Measurements from ENCODE around the gene SNAP23. TPM values are rescaled to one million over a fixed set of nuclear protein-coding genes. Genes with fewer than 3 reads are reported as not detected.

Gene SNAP23
- total RNA-seq, 4 donors from 2014 or later, result 50.0 to 71.8 (median 57.2) TPM

GRCh38 chr15:42499858-42500609 is 4.6 kb downstream of the SNAP23 start:
- no peak overlapping the region for H3K4me3 ChIP-seq
- H3K4me1 ChIP-seq, result peaks cover 0 to 72% (median 6%) of the 10 kb centered on the region in 3 donors
- 63 to 76% methylated on average over 4 to 7 of the region's 12 CpGs for WGBS, 2 donors (ENCODE audit: low coverage in 1 of 2)
- H3K27ac ChIP-seq, result peak overlapping the region in 3 of 4 donors; percentile 53 to 62 (median 58)
- no peaks in the 10 kb centered on the region for H3K9me3 ChIP-seq
- TF ChIP-seq POLR2AphosphoS5 (IDR thresholded peaks at IDR 0.05) (no peak), EP300 (IDR thresholded peaks at IDR 0.05) (no peak), POLR2A (IDR thresholded peaks at IDR 0.05) (no peak), CTCF (IDR thresholded peaks at IDR 0.05) (no peak)
- no peaks in the 10 kb centered on the region for H3K36me3 ChIP-seq
- ATAC-seq, result no peak
- no peaks in the 10 kb centered on the region for H3K27me3 ChIP-seq

DNA sequence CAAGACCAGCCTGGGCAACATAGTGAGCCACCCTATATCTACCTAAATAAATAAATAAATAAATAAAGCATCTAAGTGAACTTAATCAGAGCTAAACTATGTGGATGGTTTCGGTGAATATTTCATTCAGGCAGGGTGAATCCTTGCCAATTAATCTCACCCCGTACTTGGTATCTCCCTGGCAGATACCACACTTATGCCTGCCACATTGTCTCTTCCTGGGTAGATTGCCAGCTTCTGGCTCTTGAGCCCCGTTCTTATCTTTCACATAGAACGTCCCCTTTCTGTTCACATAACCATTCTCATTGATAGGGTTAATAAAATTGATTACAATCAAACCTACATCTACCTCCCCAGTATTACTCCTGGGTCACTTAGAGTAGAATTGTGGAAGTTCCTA is 7.0 kb downstream of the SNAP23 start:
- H3K36me3 ChIP-seq, result no peaks in the 10 kb centered on the region
- WGBS, 2 donors (ENCODE audit: low coverage in 1 of 2), result 89 to 94% methylated on average over 3 to 4 of the region's 4 CpGs
- H3K9me3 ChIP-seq, result no peaks in the 10 kb centered on the region
- H3K4me3 ChIP-seq, result no peak overlapping the region
- no peak overlapping the region for H3K27ac ChIP-seq
- H3K27me3 ChIP-seq, result no peaks in the 10 kb centered on the region
- peaks cover 0 to 66% (median 0%) of the 10 kb centered on the region in 3 donors for H3K4me1 ChIP-seq
- ATAC-seq, result no peak
- TF ChIP-seq EP300 (IDR thresholded peaks at IDR 0.05), result no peak
- no peak for TF ChIP-seq CTCF (IDR thresholded peaks at IDR 0.05)
- no peak for TF ChIP-seq POLR2A (IDR thresholded peaks at IDR 0.05)
- no peak for TF ChIP-seq POLR2AphosphoS5 (IDR thresholded peaks at IDR 0.05)

DNA sequence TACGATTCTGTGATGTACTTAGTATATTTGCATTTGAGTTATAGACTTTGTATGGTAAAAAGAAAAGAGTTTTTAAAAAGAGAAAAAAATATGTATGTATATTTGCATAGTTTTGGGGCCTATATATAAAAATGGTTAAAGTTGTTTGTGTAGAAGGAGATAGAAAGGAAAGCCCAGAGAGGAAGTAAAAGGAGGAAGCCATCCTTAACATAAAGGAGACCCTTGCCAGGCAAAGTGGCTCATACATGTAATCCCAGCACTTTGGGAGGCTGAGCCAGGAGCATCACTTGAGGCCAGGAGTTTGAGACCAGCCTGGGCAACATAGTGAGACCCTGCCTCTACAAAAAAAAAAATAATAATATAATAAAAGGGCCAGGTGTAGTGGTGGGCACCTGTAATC is 8.4 kb downstream of the SNAP23 start:
- no peak overlapping the region for H3K4me3 ChIP-seq
- H3K36me3 ChIP-seq, result no peaks in the 10 kb centered on the region
- TF ChIP-seq EP300 (IDR thresholded peaks at IDR 0.05) (no peak), POLR2A (IDR thresholded peaks at IDR 0.05) (no peak), CTCF (IDR thresholded peaks at IDR 0.05) (no peak), POLR2AphosphoS5 (IDR thresholded peaks at IDR 0.05) (no peak)
- 67 to 100% methylated on average over 1 of the region's 1 CpG for WGBS, 2 donors (ENCODE audit: low coverage in 1 of 2)
- ATAC-seq, result no peak
- no peak overlapping the region for H3K27ac ChIP-seq
- no peaks in the 10 kb centered on the region for H3K9me3 ChIP-seq
- H3K4me1 ChIP-seq, result peaks cover 5 to 66% (median 6%) of the 10 kb centered on the region in 3 donors
- H3K27me3 ChIP-seq, result no peaks in the 10 kb centered on the region

DNA sequence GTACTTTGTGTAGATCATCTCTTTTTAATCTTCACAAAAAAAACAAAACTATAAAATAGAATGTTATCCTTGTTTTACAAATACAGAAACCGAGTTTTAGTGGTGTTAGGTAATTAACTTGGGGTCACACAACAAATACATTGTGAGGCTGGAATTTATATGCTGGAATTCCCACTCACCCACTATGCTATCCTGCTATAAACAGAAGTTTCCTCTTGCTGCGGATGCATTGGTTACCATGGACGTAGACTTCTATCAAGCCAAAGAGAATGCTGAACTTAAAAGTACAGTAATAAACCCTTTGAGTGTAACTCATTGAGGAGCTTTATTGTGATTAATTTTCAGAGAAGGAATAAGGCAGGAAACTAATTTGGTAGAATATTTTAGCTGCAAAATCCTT is 9.2 kb downstream of the SNAP23 start:
- 28 to 37% methylated on average over 3 of the region's 3 CpGs for WGBS, 2 donors (ENCODE audit: low coverage in 1 of 2)
- Histone ChIP-seq H3K4me1 (peaks cover 5 to 60% (median 7%) of the 10 kb centered on the region in 3 donors), H3K36me3 (no peaks in the 10 kb centered on the region), H3K4me3 (no peak overlapping the region), H3K27ac (peak overlapping the region in 2 of 4 donors; percentile 16 to 44), H3K9me3 (no peaks in the 10 kb centered on the region), H3K27me3 (no peaks in the 10 kb centered on the region)
- ATAC-seq, result no peak
- TF ChIP-seq POLR2AphosphoS5 (IDR thresholded peaks at IDR 0.05), result no peak
- no peak for TF ChIP-seq EP300 (IDR thresholded peaks at IDR 0.05)
- TF ChIP-seq CTCF (IDR thresholded peaks at IDR 0.05), result no peak
- TF ChIP-seq POLR2A (IDR thresholded peaks at IDR 0.05), result no peak

- H3K4me1 ChIP-seq, result peaks cover 5 to 46% (median 7%) of the 10 kb centered on the region in 3 donors
- peak overlapping the region in 1 of 4 donors; percentile 55 for H3K27ac ChIP-seq
- WGBS, 2 donors (ENCODE audit: low coverage in 1 of 2), result 59 to 71% methylated on average over 4 of the region's 4 CpGs
- no peaks in the 10 kb centered on the region for H3K36me3 ChIP-seq
- H3K27me3 ChIP-seq, result no peaks in the 10 kb centered on the region
- H3K9me3 ChIP-seq, result no peaks in the 10 kb centered on the region
- ATAC-seq, result no peak
- TF ChIP-seq CTCF (IDR thresholded peaks at IDR 0.05) (no peak), EP300 (IDR thresholded peaks at IDR 0.05) (no peak), POLR2A (IDR thresholded peaks at IDR 0.05) (no peak), POLR2AphosphoS5 (IDR thresholded peaks at IDR 0.05) (no peak)
- H3K4me3 ChIP-seq, result no peak overlapping the region
Observed at GRCh38 chr15:42507514-42507913, 12.1 kb downstream of the SNAP23 start.

All from gastroesophageal sphincter (tissue), 4 donors.